ENCODE data around the gene APOBEC3B.
"Not testable (repeated sequence)": the region's sequence is repeated elsewhere in the genome, so short reads cannot be mapped to it uniquely, and the experiment has no call there.

APOBEC3B gene

GRCh38 chr22:38951734-38952133 is 30.4 kb upstream of the APOBEC3B start:
- no peak for DNase-seq (ENCODE audit: low read depth, low spot score)

DNA sequence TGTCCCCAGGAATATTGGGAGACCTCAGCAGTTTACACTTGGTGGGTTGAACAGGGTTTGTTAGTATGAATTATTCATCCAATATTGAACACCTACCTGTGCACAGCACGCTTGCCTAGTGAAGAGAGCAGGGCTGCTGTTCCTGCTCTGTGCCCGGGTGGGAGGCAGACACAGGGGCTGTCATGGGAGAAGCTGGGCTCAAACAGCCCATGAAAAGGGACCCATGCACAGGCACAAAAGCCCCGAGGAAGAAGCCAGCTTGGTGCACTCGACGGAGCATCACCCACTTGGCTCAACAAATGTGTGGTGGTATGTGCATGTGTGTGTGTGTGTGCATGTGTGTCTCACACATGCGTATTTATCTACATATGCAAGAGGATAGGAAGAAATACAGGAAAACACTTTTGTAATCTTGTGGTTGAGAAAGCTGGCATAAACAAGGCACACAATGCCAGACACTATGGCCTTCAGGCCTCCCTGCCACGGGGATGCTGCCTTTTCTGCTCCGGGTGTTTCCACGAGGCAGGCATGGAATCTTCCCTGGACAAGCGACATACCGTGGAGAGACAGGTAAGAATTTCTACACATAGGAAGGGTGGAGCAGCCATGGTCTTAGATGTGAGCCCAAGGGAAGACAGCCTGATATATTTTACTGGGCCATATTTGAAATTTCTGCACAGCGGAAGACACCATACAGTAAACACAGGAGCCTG is 29.7 kb upstream of the APOBEC3B start:
- no peak for DNase-seq (ENCODE audit: low read depth, low spot score)

DNA sequence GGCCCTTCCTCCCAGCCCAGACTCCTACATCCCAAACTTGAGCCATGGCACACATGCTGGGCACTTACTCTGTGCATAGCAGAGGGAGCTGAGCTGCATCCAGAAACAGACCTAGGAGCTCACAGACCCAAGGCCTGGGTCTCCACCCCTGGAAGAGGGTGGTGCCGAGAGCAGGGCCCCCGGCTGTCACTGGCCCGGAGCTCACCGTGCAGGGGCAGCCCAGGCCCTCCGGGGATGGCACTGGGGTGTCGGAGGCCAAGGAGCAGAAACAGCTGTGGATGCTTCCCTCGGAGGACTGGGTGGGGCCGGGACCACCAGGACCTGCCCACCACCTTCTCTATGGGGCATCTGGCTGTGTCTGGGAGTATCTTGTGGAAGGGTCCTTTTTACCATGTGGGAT is 29.1 kb upstream of the APOBEC3B start:
- DNase-seq (ENCODE audit: low read depth, low spot score), result no peak

- DNase-seq (ENCODE audit: low read depth, low spot score), result no peak
Measured at GRCh38 chr22:38953577-38954413, 28.4 kb upstream of the APOBEC3B start.

- DNase-seq (ENCODE audit: low read depth, low spot score), result no peak
Measured at GRCh38 chr22:38954414-38955043, 27.6 kb upstream of the APOBEC3B start.

GRCh38 chr22:38955250-38955905 is 26.8 kb upstream of the APOBEC3B start:
- DNase-seq (ENCODE audit: low read depth, low spot score), result no peak

- DNase-seq (ENCODE audit: low read depth, low spot score), result no peak
Measured at GRCh38 chr22:38955926-38956325, 26.2 kb upstream of the APOBEC3B start.

DNA sequence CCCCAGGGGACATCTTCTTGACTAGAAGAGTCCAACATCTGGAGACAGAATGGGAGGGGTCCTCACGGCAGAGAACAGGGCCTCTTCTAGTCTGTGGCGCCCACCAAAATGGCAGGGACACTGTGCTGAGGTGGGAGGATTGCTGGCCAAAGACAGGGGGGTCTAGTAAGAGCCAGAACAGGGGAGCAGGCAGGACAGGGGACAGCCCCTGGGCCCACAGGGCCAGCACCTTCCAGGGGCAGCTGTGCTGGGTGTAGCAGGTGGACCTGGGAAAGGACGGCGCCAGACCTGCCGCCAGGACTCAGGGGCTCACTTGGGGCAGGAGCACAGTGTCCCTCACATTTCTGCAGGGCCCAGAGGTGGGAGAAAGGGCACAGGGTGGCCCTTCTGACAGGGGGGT is 25.6 kb upstream of the APOBEC3B start:
- DNase-seq (ENCODE audit: low read depth, low spot score), result no peak

- DNase-seq (ENCODE audit: low read depth, low spot score), result no peak
Measured at GRCh38 chr22:38957046-38957770, 24.9 kb upstream of the APOBEC3B start, which contains the start of gene APOBEC3A. APOBEC3A (plus strand) TSS chr22:38957609; CDS start chr22:38957692, 83 bp downstream.

- DNase-seq (ENCODE audit: low read depth, low spot score), result no peak
Measured at GRCh38 chr22:38957808-38958650, 24.1 kb upstream of the APOBEC3B start.

GRCh38 chr22:38958651-38958943 is 23.6 kb upstream of the APOBEC3B start:
- DNase-seq (ENCODE audit: low read depth, low spot score), result not testable (repeated sequence)

GRCh38 chr22:38959590-38959989 is 22.6 kb upstream of the APOBEC3B start:
- no peak for DNase-seq (ENCODE audit: low read depth, low spot score)

GRCh38 chr22:38960673-38961072 is 21.5 kb upstream of the APOBEC3B start:
- not testable (repeated sequence) for DNase-seq (ENCODE audit: low read depth, low spot score)

GRCh38 chr22:38963291-38963738 is 18.8 kb upstream of the APOBEC3B start:
- DNase-seq (ENCODE audit: low read depth, low spot score), result not testable (repeated sequence)

DNA sequence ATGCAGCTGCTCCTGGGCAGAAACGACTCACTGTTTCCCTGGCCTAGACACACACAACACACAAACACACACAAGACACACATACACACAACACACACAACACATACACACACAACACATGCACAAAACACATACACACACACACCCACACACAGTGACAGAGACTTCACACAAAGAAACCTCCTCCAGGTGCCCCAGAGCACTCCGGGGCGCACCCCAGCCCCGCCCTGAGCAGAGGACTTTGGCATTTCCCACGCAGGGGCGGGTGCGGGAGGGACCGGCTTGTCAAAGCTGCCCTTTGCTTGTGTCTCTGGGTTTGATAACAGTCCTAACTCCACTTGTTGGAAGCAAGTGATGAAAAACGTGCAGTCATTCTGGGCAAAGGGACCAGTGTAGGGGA is 18.3 kb upstream of the APOBEC3B start:
- DNase-seq (ENCODE audit: low read depth, low spot score), result no peak

GRCh38 chr22:38964306-38964705 is 17.8 kb upstream of the APOBEC3B start:
- DNase-seq (ENCODE audit: low read depth, low spot score), result no peak

- DNase-seq (ENCODE audit: low read depth, low spot score), result no peak
Measured at GRCh38 chr22:38964989-38965388, 17.2 kb upstream of the APOBEC3B start.

GRCh38 chr22:38965614-38966379 is 16.4 kb upstream of the APOBEC3B start:
- no peak for DNase-seq (ENCODE audit: low read depth, low spot score)

DNA sequence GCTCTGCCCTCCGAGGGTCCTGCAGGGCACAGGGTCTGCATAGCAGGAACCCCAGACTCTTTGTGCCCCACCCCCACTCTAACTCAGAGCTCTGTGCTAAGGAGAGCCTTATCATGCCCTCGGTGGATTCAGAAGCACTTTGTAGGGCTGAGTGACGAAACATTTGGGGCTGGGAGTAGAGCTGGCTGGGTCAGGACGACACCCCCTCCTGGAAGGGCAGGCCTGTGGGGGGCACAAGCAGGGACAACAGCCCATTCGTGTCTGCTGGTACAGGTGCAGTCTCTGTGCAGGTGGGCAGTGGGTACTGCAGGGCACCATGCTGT is 15.8 kb upstream of the APOBEC3B start:
- DNase-seq (ENCODE audit: low read depth, low spot score), result no peak

GRCh38 chr22:38966942-38967341 is 15.2 kb upstream of the APOBEC3B start:
- DNase-seq (ENCODE audit: low read depth, low spot score), result no peak
